Midbrain (tissue), 1 donor: ENCODE measurements around the gene ATP12A.

Experiments
- DNase-seq: peaks from one replicate; lab custom pipeline; 2025; lab: John Stamatoyannopoulos, UW

ATP12A gene

GRCh38 chr13:24663586-24663985 lies 16.6 kb upstream of the ATP12A start:
- DNase-seq: no peak

GRCh38 chr13:24664726-24665409 lies 15.3 kb upstream of the ATP12A start:
- DNase-seq: no peak

- no peak for DNase-seq
These were observed 11.7 kb upstream of the ATP12A start for GRCh38 chr13:24668511-24668910.

GRCh38 chr13:24668955-24669582 lies 11.1 kb upstream of the ATP12A start:
- no peak for DNase-seq

GRCh38 chr13:24670174-24670573 lies 10.0 kb upstream of the ATP12A start:
- no peak for DNase-seq

- no peak for DNase-seq
These were observed 9.2 kb upstream of the ATP12A start for GRCh38 chr13:24670961-24671381.

- DNase-seq: peak; percentile 40
These were observed 8.7 kb upstream of the ATP12A start for GRCh38 chr13:24671386-24672113.

GRCh38 chr13:24672141-24673132 lies 7.8 kb upstream of the ATP12A start:
- DNase-seq: no peak

GRCh38 chr13:24675806-24676570 lies 4.2 kb upstream of the ATP12A start:
- no peak for DNase-seq

- no peak for DNase-seq
These were observed 2.1 kb upstream of the ATP12A start for GRCh38 chr13:24678151-24678550.

GRCh38 chr13:24679686-24680085 lies 522 bp upstream of the ATP12A start:
- no peak for DNase-seq

- no peak for DNase-seq
These were observed 855 bp downstream of the ATP12A start for GRCh38 chr13:24680921-24681604.

GRCh38 chr13:24681930-24682329 lies 1.7 kb downstream of the ATP12A start:
- DNase-seq: no peak

- no peak for DNase-seq
These were observed 2.1 kb downstream of the ATP12A start for GRCh38 chr13:24682353-24682752.

GRCh38 chr13:24683351-24683750 lies 3.1 kb downstream of the ATP12A start:
- no peak for DNase-seq

GRCh38 chr13:24683838-24684599 lies 3.8 kb downstream of the ATP12A start:
- peak; percentile 59 for DNase-seq

- DNase-seq: no peak
These were observed 4.4 kb downstream of the ATP12A start for GRCh38 chr13:24684600-24684998.

GRCh38 chr13:24685314-24685713 lies 5.1 kb downstream of the ATP12A start:
- no peak for DNase-seq

GRCh38 chr13:24687611-24688010 lies 7.4 kb downstream of the ATP12A start:
- no peak for DNase-seq

- no peak for DNase-seq
These were observed 7.9 kb downstream of the ATP12A start for GRCh38 chr13:24688111-24688510.
